ENCODE measurements around the gene IFT122. TPM values are rescaled to one million over a fixed set of nuclear protein-coding genes. Genes with fewer than 3 reads are reported as not detected.
"Not testable (repeated sequence)": the region's sequence is repeated elsewhere in the genome, so short reads cannot be mapped to it uniquely, and the experiment has no call there.

The IFT122 gene
- total RNA-seq, 1 experiment from 2014 or later, result 20.5 TPM

GRCh38 chr3:129536374-129536667, 96.3 kb downstream of the IFT122 start:
- DNase-seq (ENCODE audit: low read depth), result no peak

- no peak for DNase-seq (ENCODE audit: low read depth)
Observed at GRCh38 chr3:129536804-129537203, 96.8 kb downstream of the IFT122 start.

- no peak for DNase-seq (ENCODE audit: low read depth)
Observed at GRCh38 chr3:129539206-129539605, 99.2 kb downstream of the IFT122 start.

- DNase-seq (ENCODE audit: low read depth), result no peak
Observed at GRCh38 chr3:129540776-129541516, 100.9 kb downstream of the IFT122 start.

GRCh38 chr3:129542747-129543146, 102.7 kb downstream of the IFT122 start:
- DNase-seq (ENCODE audit: low read depth), result no peak

GRCh38 chr3:129543156-129543790, 103.2 kb downstream of the IFT122 start, which contains the start of gene H1-8:
Gene H1-8 (plus strand): TSS chr3:129543175. CDS start chr3:129543219, 44 bp downstream.
- no peak for DNase-seq (ENCODE audit: low read depth)

- no peak for DNase-seq (ENCODE audit: low read depth)
Observed at GRCh38 chr3:129543999-129544398, 104.0 kb downstream of the IFT122 start.

- not testable (repeated sequence) for DNase-seq (ENCODE audit: low read depth)
Observed at GRCh38 chr3:129545951-129546350, 105.9 kb downstream of the IFT122 start.

- DNase-seq (ENCODE audit: low read depth), result no peak
Observed at GRCh38 chr3:129547241-129547640, 107.2 kb downstream of the IFT122 start.

GRCh38 chr3:129548104-129548965, 108.3 kb downstream of the IFT122 start:
- DNase-seq (ENCODE audit: low read depth), result no peak

- peak; percentile 66 for DNase-seq (ENCODE audit: low read depth)
Observed at GRCh38 chr3:129549006-129549800, 109.2 kb downstream of the IFT122 start.

GRCh38 chr3:129549805-129550204, 109.8 kb downstream of the IFT122 start:
- DNase-seq (ENCODE audit: low read depth), result no peak

- DNase-seq (ENCODE audit: low read depth), result no peak
Observed at GRCh38 chr3:129552287-129553050, 112.4 kb downstream of the IFT122 start.

GRCh38 chr3:129553171-129553570, 113.1 kb downstream of the IFT122 start:
- DNase-seq (ENCODE audit: low read depth), result no peak

GRCh38 chr3:129553719-129554118, 113.7 kb downstream of the IFT122 start:
- no peak for DNase-seq (ENCODE audit: low read depth)

GRCh38 chr3:129554356-129555152, 114.5 kb downstream of the IFT122 start:
- DNase-seq (ENCODE audit: low read depth), result no peak

GRCh38 chr3:129555153-129555550, 115.1 kb downstream of the IFT122 start:
- DNase-seq (ENCODE audit: low read depth), result no peak

- DNase-seq (ENCODE audit: low read depth), result no peak
Observed at GRCh38 chr3:129555616-129556357, 115.8 kb downstream of the IFT122 start.

- DNase-seq (ENCODE audit: low read depth), result no peak
Observed at GRCh38 chr3:129556358-129556695, 116.3 kb downstream of the IFT122 start.
